ENCODE data around the gene PRKAG3.
A peak's percentile ranks its signal among the peaks of the same experiment; 100 is the strongest.
"Not testable (repeated sequence)": the region's sequence is repeated elsewhere in the genome, so short reads cannot be mapped to it uniquely, and the experiment has no call there.

Gene PRKAG3

GRCh38 chr2:218863021-218863520, 31.5 kb upstream of the PRKAG3 start:
- DNase-seq (ENCODE audit: low read depth), result no peak

GRCh38 chr2:218861645-218862318, 30.2 kb upstream of the PRKAG3 start:
- DNase-seq (ENCODE audit: low read depth), result no peak

- no peak for DNase-seq (ENCODE audit: low read depth)
Observed at GRCh38 chr2:218860950-218861381, 29.4 kb upstream of the PRKAG3 start.

GRCh38 chr2:218859988-218860831, 28.6 kb upstream of the PRKAG3 start:
- no peak for DNase-seq (ENCODE audit: low read depth)

GRCh38 chr2:218859556-218859987, 28.0 kb upstream of the PRKAG3 start, which contains the start of gene WNT6:
Gene WNT6, plus strand, starts transcription at chr2:218859805. Its CDS starts 233 bp downstream, at chr2:218860038.
- DNase-seq (ENCODE audit: low read depth), result no peak

- no peak for DNase-seq (ENCODE audit: low read depth)
Observed at GRCh38 chr2:218858671-218859555, 27.3 kb upstream of the PRKAG3 start.

GRCh38 chr2:218858138-218858445, 26.5 kb upstream of the PRKAG3 start:
- DNase-seq (ENCODE audit: low read depth), result no peak

GRCh38 chr2:218857371-218858137, 26.0 kb upstream of the PRKAG3 start:
- no peak for DNase-seq (ENCODE audit: low read depth)

GRCh38 chr2:218856896-218857243, 25.3 kb upstream of the PRKAG3 start:
- DNase-seq (ENCODE audit: low read depth), result no peak

- DNase-seq (ENCODE audit: low read depth), result no peak
Observed at GRCh38 chr2:218856167-218856895, 24.7 kb upstream of the PRKAG3 start.

- DNase-seq (ENCODE audit: low read depth), result no peak
Observed at GRCh38 chr2:218855305-218856166, 23.9 kb upstream of the PRKAG3 start.

GRCh38 chr2:218854860-218855259, 23.3 kb upstream of the PRKAG3 start:
- DNase-seq (ENCODE audit: low read depth), result no peak

GRCh38 chr2:218853766-218854165, 22.2 kb upstream of the PRKAG3 start:
- DNase-seq (ENCODE audit: low read depth), result no peak

GRCh38 chr2:218852911-218853667, 21.5 kb upstream of the PRKAG3 start:
- DNase-seq (ENCODE audit: low read depth), result peak; percentile 56

- DNase-seq (ENCODE audit: low read depth), result no peak
Observed at GRCh38 chr2:218851286-218851685, 19.7 kb upstream of the PRKAG3 start.

GRCh38 chr2:218850796-218851195, 19.2 kb upstream of the PRKAG3 start:
- DNase-seq (ENCODE audit: low read depth), result no peak

- DNase-seq (ENCODE audit: low read depth), result no peak
Observed at GRCh38 chr2:218849721-218850120, 18.1 kb upstream of the PRKAG3 start.

- not testable (repeated sequence) for DNase-seq (ENCODE audit: low read depth)
Observed at GRCh38 chr2:218846963-218847362, 15.4 kb upstream of the PRKAG3 start.

GRCh38 chr2:218844334-218844733, 12.7 kb upstream of the PRKAG3 start:
- not testable (repeated sequence) for DNase-seq (ENCODE audit: low read depth)
